NCI-H526 treated with DMSO at 0.1 percent for 48 hours (cell line): ENCODE data around the gene POMT2.

Source experiments
- DNase-seq: peaks from one replicate; lab custom pipeline; 2025; lab: John Stamatoyannopoulos, UW

POMT2 gene

GRCh38 chr14:77265561-77266335, 54.9 kb downstream of the POMT2 start:
- DNase-seq, result no peak

- no peak for DNase-seq
Observed at GRCh38 chr14:77265187-77265515, 55.5 kb downstream of the POMT2 start.

GRCh38 chr14:77264466-77265186, 56.1 kb downstream of the POMT2 start:
- no peak for DNase-seq

DNA sequence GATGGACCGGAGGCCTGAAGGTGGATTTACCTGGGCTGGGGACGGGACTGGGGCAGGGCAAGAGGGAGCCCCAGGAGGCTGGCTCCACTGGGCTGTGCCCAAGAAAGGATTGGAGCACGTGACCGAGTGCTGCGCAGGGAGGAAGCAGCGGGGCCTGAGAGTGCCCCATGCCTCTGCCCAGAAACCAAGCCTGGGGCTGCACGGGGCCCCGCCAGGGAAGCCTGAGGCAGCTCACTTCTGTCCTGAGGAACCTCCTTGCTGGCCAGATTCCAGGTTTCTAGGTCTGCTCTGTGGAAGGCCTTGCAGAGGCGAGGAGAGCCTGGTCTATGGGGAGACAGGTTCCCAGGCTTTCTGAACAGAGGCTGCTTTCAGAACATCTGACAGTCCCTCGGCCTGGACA, 60.1 kb downstream of the POMT2 start:
- no peak for DNase-seq

GRCh38 chr14:77260199-77260598, 60.5 kb downstream of the POMT2 start:
- DNase-seq, result no peak

GRCh38 chr14:77259025-77259715, 61.5 kb downstream of the POMT2 start:
- DNase-seq, result no peak

DNA sequence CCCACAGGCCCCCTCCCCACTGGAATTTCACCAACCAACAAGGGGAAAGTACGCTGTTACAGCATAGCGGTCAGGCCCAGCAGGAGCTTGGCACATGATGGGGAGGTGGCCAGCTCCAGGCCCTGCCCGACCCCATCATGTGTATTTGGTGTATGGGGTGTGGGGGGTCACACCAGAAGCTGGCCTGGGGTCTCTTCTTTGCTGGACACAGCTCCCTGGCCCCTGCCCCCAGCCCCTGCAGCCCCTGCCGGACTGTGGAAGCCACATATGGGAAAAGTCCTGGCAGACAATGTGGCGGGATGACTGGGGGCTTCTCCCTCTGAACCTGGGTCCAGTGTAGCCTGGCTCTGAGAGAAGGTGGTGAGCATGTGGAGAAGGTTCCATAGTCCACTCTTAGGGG, 62.1 kb downstream of the POMT2 start:
- no peak for DNase-seq

- no peak for DNase-seq
Observed at GRCh38 chr14:77257700-77258099, 63.0 kb downstream of the POMT2 start.

- no peak for DNase-seq
Observed at GRCh38 chr14:77256694-77257093, 64.0 kb downstream of the POMT2 start.

DNA sequence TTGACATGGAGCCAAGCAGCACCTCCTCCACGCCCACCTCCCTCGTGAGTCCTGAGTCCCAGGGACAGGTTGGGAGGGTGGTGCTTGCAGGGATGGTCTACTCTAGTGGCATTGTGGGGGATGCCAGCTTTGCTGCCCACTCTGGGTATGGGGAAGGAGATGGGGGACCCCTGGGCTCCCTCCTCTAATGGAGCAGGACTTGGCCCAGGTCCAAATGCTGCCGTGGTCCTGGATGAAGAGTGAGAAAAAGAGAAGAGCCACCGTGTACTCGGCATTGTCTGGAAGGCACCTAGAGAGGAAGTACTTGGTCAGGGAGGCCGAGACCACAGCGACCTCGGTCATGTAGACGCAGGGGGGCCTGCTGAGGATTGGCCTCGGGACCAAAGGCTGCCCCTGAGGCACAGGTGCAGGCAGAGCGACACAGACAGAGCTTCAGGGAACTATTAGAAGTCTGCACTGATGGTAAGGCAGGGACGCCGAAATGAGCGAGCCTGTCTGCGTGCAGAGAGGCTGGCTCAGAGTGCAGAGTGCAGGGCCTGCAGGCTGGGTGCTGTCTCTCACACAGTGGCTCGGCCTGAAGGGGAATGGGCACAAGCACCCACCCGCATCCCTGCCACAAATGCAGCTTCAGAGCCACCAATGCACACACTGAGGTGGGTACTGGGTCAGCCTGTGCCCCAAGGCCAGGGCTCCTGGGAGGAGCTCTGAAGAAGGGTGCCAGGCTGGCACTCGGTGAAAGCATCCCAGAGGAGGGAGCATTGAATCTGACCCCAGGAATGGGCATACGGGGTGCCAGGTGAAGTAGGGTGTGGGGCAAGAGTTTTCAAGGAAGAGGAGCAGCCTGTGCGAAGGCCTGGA, 67.1 kb downstream of the POMT2 start:
- DNase-seq, result no peak

DNA sequence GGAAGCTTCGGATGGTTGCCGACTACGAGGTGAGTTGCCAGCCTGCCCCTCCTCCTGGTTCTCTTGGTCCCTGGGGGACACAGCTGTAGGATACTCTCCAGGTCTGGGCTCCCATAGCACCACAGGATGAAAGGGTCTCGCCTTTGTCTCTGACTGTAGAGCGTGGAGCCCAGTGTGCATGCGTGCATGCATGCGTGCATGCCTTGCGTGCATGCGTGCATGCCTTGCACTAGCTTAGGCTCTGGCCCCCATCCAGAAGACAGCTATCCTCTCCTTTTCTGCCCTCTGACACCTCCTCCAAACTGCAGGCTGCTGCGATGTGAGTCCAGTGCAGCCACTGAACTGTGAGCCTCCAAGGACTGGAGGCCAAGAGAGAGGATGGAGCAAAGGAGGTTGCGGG, 68.8 kb downstream of the POMT2 start:
- no peak for DNase-seq

DNA sequence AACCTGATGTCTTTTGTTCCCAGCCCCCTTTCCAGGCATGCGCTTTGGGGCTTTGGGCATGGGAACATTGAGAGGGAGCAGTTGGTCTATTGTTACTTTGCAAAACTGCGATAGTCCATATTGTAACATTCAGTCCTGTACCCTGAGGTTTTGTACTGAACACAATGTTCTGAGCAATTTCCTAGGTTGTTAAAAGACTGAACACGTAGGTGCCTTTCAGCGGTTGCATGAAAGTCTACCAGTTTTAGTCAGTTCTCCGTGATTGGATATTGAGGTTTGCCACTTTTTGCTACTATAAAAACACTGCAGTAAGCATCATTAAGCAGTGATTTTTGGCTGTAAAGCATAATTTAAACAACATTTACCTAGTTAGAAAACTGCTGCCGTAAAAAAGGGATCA, 69.8 kb downstream of the POMT2 start:
- no peak for DNase-seq

GRCh38 chr14:77249286-77249685, 71.4 kb downstream of the POMT2 start:
- no peak for DNase-seq

GRCh38 chr14:77248666-77249065, 72.0 kb downstream of the POMT2 start:
- DNase-seq, result no peak

DNA sequence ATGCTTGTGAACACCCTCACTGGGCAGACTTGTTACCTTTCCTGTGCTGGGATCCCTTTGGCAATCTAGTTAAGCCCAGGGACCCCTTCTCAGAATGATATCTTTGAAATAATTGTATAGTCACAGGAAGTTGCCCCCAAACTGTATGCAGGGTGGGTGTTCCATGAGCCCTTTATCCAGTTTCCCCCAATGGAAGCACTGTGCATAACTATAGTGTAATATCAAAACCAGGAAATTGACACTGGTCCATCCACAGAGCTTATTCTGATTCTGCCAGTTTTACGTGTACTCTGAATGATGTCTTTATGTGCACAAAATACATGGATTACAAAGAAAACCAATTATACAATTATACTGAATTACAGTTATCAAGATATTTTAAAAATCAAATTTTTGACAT, 73.9 kb downstream of the POMT2 start:
- DNase-seq, result no peak

DNA sequence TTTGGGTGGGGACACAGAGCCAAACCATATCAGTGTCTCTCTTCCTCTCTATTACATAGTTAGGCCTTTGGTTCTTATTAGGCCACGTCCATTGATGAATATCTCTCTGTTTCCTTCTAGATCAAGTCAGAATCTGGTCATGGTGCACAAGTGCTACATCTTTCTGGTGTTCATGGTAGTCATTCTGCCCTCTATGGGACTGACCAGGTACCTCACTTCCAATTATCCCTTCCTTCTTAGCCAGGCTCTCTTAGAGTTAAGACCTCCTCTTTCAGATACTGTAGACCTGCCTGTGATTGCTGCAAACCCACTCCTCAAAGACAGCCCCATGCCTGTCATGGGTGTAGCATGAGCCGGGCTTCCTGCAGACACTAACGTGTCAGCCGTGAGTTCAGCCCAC, 74.9 kb downstream of the POMT2 start:
- no peak for DNase-seq

- DNase-seq, result no peak
Observed at GRCh38 chr14:77243853-77244252, 76.8 kb downstream of the POMT2 start.

DNA sequence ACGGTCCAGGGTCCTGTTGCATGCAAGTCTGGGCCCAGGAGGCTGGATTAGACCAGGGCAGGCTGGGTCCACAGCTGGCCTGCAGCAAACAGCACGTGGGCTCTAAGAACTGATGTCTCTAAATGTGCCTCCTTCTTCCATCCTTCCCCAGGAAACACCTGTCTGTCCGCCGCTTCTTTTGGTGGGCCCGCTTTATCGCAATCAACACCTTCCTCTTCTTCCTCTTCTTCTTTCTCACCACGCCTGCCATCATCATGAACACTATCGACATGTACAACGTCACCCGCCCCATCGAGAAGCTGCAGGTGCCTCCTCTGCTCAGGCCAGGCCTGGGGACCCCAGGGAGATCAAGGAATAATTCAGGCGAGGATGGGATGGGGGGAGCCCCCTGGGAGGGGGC, 77.9 kb downstream of the POMT2 start:
- DNase-seq, result no peak

- DNase-seq, result no peak
Observed at GRCh38 chr14:77241955-77242354, 78.7 kb downstream of the POMT2 start.

GRCh38 chr14:77240336-77240915, 80.3 kb downstream of the POMT2 start:
- no peak for DNase-seq

- DNase-seq, result no peak
Observed at GRCh38 chr14:77239412-77239811, 81.3 kb downstream of the POMT2 start.

- DNase-seq, result no peak
Observed at GRCh38 chr14:77238996-77239395, 81.7 kb downstream of the POMT2 start.
